HEK293T (cell line): ENCODE data around the gene DISP3.

Source experiments
- FOXA1 ChIP-seq: fragments of 450-650 bp; IDR thresholded peaks from 2 replicates; pipeline ENCODE4 v1.6.1; 2016; ENCODE audit warnings: mild to moderate bottlenecking
- FOXK2 ChIP-seq: fragments of 450-650 bp; IDR thresholded peaks from 2 replicates; pipeline ENCODE4 v1.6.1; 2016; ENCODE audit warnings: mild to moderate bottlenecking
- L3MBTL2 ChIP-seq: fragments of 450-650 bp; conservative IDR thresholded peaks from 2 replicates; pipeline ENCODE4 v1.6.1; 2016; ENCODE audit warnings: mild to moderate bottlenecking
- NFRKB ChIP-seq: fragments of 450-650 bp; IDR thresholded peaks from 2 replicates; pipeline ENCODE4 v1.6.1; 2016; ENCODE audit warnings: mild to moderate bottlenecking, moderate library complexity
- SP1 ChIP-seq: fragments of 450-650 bp; IDR thresholded peaks from 2 replicates; pipeline ENCODE4 v1.6.1; 2017
- SUZ12 ChIP-seq: fragments of 450-650 bp; IDR thresholded peaks from 2 replicates; pipeline ENCODE4 v1.6.1; 2016; ENCODE audit warnings: mild to moderate bottlenecking
- ZNF384 ChIP-seq: fragments of 450-650 bp; IDR thresholded peaks from 2 replicates; pipeline ENCODE4 v1.6.1; 2016

DNA sequence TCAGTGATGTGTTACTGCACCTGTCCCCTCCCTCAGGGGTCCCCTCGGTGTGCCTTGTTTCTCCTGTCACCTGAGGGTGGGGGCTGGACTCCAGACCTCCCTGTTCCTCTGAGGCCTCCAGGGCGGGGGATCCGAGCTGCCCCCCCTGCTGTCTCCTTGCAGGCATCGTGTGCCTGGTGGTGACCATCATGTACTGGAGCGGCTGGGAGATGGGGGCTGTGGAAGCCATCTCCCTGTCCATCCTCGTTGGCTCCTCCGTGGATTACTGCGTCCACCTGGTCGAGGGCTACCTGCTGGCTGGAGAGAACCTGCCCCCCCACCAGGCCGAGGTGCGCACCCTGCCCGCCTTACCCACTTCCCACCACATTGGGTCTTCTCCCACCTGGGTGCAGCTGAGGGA lies 56.4 kb downstream of the DISP3 start:
- TF ChIP-seq FOXA1 (no peak), SP1 (no peak), ZNF384 (no peak), L3MBTL2 (no peak), NFRKB (no peak), SUZ12 (no peak), FOXK2 (no peak)
